ENCODE results near the gene CENPL. TPM values are rescaled to one million over a fixed set of nuclear protein-coding genes. Genes with fewer than 3 reads are reported as not detected.

CENPL gene
- total and polyA plus RNA-seq, 9 of the 15 experiments (the other 6 are each of a cell fraction or from before 2014, with no cell fraction given) = 33.0 to 52.7 (median 39.7) TPM

- Histone ChIP-seq H3K27ac (ENCODE audit: extremely low read depth, low read depth, low read length) (no peak overlapping the region), H3K9ac (ENCODE audit: insufficient read depth in 1 of 2, low read depth in 2 of 2, low read length in 2 of 2) (no peak overlapping the region), H3K4me3 (no peak overlapping the region), H3K9me1 (ENCODE audit: control insufficient read depth, insufficient read depth, low read length) (no peaks in the 10 kb centered on the region), H3K9me3 (replicated peaks; ENCODE audit: control insufficient read depth, insufficient read depth, low read depth, low read length) (peaks cover 11% of the 10 kb centered on the region), H2AFZ (ENCODE audit: low read depth, low read length) (no peak overlapping the region), H4K20me1 (replicated peaks; ENCODE audit: control insufficient read depth, insufficient read depth, low read length) (no peaks in the 10 kb centered on the region), H3K27me3 (ENCODE audit: control insufficient read depth in 2 of 2, insufficient read depth in 2 of 2, low read length in 2 of 2) (no peaks in the 10 kb centered on the region), H3K4me2 (ENCODE audit: insufficient read depth, low read length) (no peak overlapping the region), H3K4me1 (replicated peaks in 1 of 2; ENCODE audit: control insufficient read depth in 2 of 2, insufficient read depth in 2 of 2, low read length in 2 of 2) (no peaks in the 10 kb centered on the region), H3K36me3 (ENCODE audit: control insufficient read depth, insufficient read depth, low read length) (peaks cover 54% of the 10 kb centered on the region), H3K79me2 (ENCODE audit: control insufficient read depth, insufficient read depth, low read length) (no peaks in the 10 kb centered on the region)
- ChIA-PET CTCF (ENCODE audit: low intra/inter-chr PET ratio) (interaction anchor here (0.7 kb wide), 1 partner anchor 160 kb away, joined by 3 read pairs; no protein-coding TSS in a partner anchor), POLR2A (interaction anchor here (1.0 kb wide), 1 partner anchor 11 kb away, joined by 3 read pairs; no protein-coding TSS in a partner anchor)
- intact Hi-C loops (cut with micrococcal nuclease) (no loop called here), in situ Hi-C loops (cut with MboI) (no loop called here)
- no peak for TF ChIP-seq HDAC1 (IDR thresholded peaks at IDR 0.05)
- TF ChIP-seq ZNF699 (CRISPR knock-in tag; IDR thresholded peaks at IDR 0.05; ENCODE audit: insufficient replicate concordance) = no peak
- TF ChIP-seq CHD4 (IDR thresholded peaks at IDR 0.05; ENCODE audit: insufficient read depth, insufficient replicate concordance, low read depth, low read length, poor library complexity, severe bottlenecking) = no peak
- no peak for TF ChIP-seq WHSC1 (IDR thresholded peaks at IDR 0.05; ENCODE audit: low read length)
- TF ChIP-seq HIVEP1 (CRISPR knock-in tag; IDR thresholded peaks at IDR 0.05) = no peak
- no peak for TF ChIP-seq ZNF431 (CRISPR knock-in tag; IDR thresholded peaks at IDR 0.05)
- TF ChIP-seq ZFP30 (CRISPR knock-in tag; IDR thresholded peaks at IDR 0.05; ENCODE audit: borderline replicate concordance) = no peak
- no peak for TF ChIP-seq PHF21A (IDR thresholded peaks at IDR 0.05; ENCODE audit: borderline replicate concordance, low read depth)
- no peak for TF ChIP-seq NCOA4 (IDR thresholded peaks at IDR 0.05; ENCODE audit: partially characterized antibody)
- no peak for TF ChIP-seq RHOXF2B (CRISPR knock-in tag; conservative IDR thresholded peaks at IDR 0.05)
- no peak for TF ChIP-seq MYNN (IDR thresholded peaks at IDR 0.05)
- TF ChIP-seq MYNN (CRISPR knock-in tag; IDR thresholded peaks at IDR 0.05) = no peak
- no peak for TF ChIP-seq CREB1 (IDR thresholded peaks at IDR 0.05)
- TF ChIP-seq CREB1 (CRISPR knock-in tag; IDR thresholded peaks at IDR 0.05) = no peak
- TF ChIP-seq NUFIP1 (IDR thresholded peaks at IDR 0.05; ENCODE audit: partially characterized antibody) = no peak
- TF ChIP-seq MCM5 (IDR thresholded peaks at IDR 0.05; ENCODE audit: low read depth) = no peak
- no peak for ATAC-seq
- BruUV-seq (replicated peaks) = no TSS peak
- no peak for FAIRE-seq
- 98% methylated on average over 7 of the region's 7 CpGs for WGBS (ENCODE audit: insufficient coverage, low coverage, missing lambda C conversion rate)
- no peak for DNase-seq (ENCODE audit: extremely low read depth in 1 of 4, low spot score in 3 of 4)
These were observed 66.6 kb downstream of the CENPL start for GRCh38 chr1:173758110-173758509.
